Trophoblast cell (in vitro differentiated cells and primary cell): ENCODE results near the gene ROR2.

Experiments
- DNase-seq, 2 donors: peaks; one replicate each; pipeline ENCODE4 v3.0.0-alpha.2; 2016
- H2AFZ ChIP-seq: 2 replicates; pipeline ENCODE4 v1.6.1; 2013; ENCODE audit warnings: low read length, moderate library complexity, mild to moderate bottlenecking; ENCODE audit not compliant: insufficient read depth, poor library complexity
- H2AK5ac ChIP-seq: 2 replicates; pipeline ENCODE4 v1.6.1; 2013; ENCODE audit warnings: mild to moderate bottlenecking, low read length
- H2BK120ac ChIP-seq: 2 replicates; pipeline ENCODE4 v1.6.1; 2013; ENCODE audit warnings: low read length, mild to moderate bottlenecking, moderate library complexity; ENCODE audit not compliant: insufficient read depth, poor library complexity
- H2BK12ac ChIP-seq: 2 replicates; pipeline ENCODE4 v1.6.1; 2013; ENCODE audit warnings: mild to moderate bottlenecking, low read length, moderate library complexity
- H2BK5ac ChIP-seq: 2 replicates; pipeline ENCODE4 v1.6.1; 2013; ENCODE audit warnings: low read length, low read depth, moderate library complexity, mild to moderate bottlenecking; ENCODE audit not compliant: poor library complexity
- H3K14ac ChIP-seq: 2 replicates; pipeline ENCODE4 v1.6.1; 2013; ENCODE audit warnings: mild to moderate bottlenecking, low read length
- H3K18ac ChIP-seq: 2 replicates; pipeline ENCODE4 v1.6.1; 2013; ENCODE audit warnings: mild to moderate bottlenecking, low read length
- H3K23ac ChIP-seq: 2 replicates; pipeline ENCODE4 v1.6.1; 2013; ENCODE audit warnings: low read length
- H3K27ac ChIP-seq: 2 replicates; pipeline ENCODE4 v1.5.1; 2013; ENCODE audit warnings: low read depth, mild to moderate bottlenecking, inconsistent platforms, low read length, moderate library complexity
- H3K27me3 ChIP-seq: 2 replicates; pipeline ENCODE4 v1.6.1; 2013; ENCODE audit warnings: inconsistent platforms, mild to moderate bottlenecking, low read length, moderate library complexity; ENCODE audit not compliant: insufficient read depth
- H3K36me3 ChIP-seq, 2 experiments: 1 replicate in 1 of 2; 2 replicates in 1 of 2; pipeline ENCODE4 v1.6.1; 2013; ENCODE audit warnings: low read length in 2 of 2, mild to moderate bottlenecking in 2 of 2, moderate library complexity in 1 of 2; ENCODE audit not compliant: insufficient read depth in 2 of 2, control insufficient read depth in 1 of 2
- H3K4ac ChIP-seq: 2 replicates; pipeline ENCODE4 v1.6.1; 2013; ENCODE audit warnings: low read depth, mild to moderate bottlenecking, low read length, moderate library complexity
- H3K4me1 ChIP-seq, 2 experiments: 1 replicate in 1 of 2; 2 replicates in 1 of 2; pipeline ENCODE4 v1.6.1; 2013; ENCODE audit warnings: low read length in 2 of 2, mild to moderate bottlenecking in 2 of 2, moderate library complexity in 1 of 2; ENCODE audit not compliant: insufficient read depth in 2 of 2, control insufficient read depth in 1 of 2
- H3K4me2 ChIP-seq: 2 replicates; pipeline ENCODE4 v1.6.1; 2013; ENCODE audit warnings: inconsistent platforms, mild to moderate bottlenecking, low read length, moderate library complexity
- H3K4me3 ChIP-seq: 2 replicates; pipeline ENCODE4 v1.5.1; 2013; ENCODE audit warnings: mild to moderate bottlenecking, low read depth, low read length, inconsistent platforms
- H3K79me1 ChIP-seq: one replicate; pipeline ENCODE4 v1.6.1; 2013; ENCODE audit warnings: low read length
- H3K79me2 ChIP-seq: 2 replicates; pipeline ENCODE4 v1.6.1; 2013; ENCODE audit warnings: low read length, mild to moderate bottlenecking; ENCODE audit not compliant: control insufficient read depth, insufficient read depth, poor library complexity
- H3K9ac ChIP-seq: 2 replicates; pipeline ENCODE4 v1.6.1; 2013; ENCODE audit warnings: mild to moderate bottlenecking, low read length
- H3K9me3 ChIP-seq: 2 replicates; pipeline ENCODE4 v1.6.1; 2013; ENCODE audit warnings: low read depth, mild to moderate bottlenecking, control low read depth, inconsistent platforms, low read length; ENCODE audit not compliant: insufficient read depth
- H4K12ac ChIP-seq: 2 replicates; pipeline ENCODE4 v1.6.1; 2013; ENCODE audit warnings: low read depth, mild to moderate bottlenecking, low read length, moderate library complexity
- H4K8ac ChIP-seq: 2 replicates; pipeline ENCODE4 v1.6.1; 2013; ENCODE audit warnings: low read depth, mild to moderate bottlenecking, low read length, moderate library complexity
- H4K91ac ChIP-seq: one replicate; pipeline ENCODE4 v1.6.1; 2013; ENCODE audit warnings: low read depth, mild to moderate bottlenecking, low read length, moderate library complexity
- WGBS: extraction: QIAGEN DNeasy Blood & Tissue Kit; methylation state at CpG from one replicate; pipeline ENCODE4 v1.1.7; 2013; ENCODE audit warnings: missing lambda C conversion rate; ENCODE audit not compliant: insufficient read length, insufficient coverage; ENCODE audit errors: extremely low coverage; 5-methylcytosine and 5-hydroxymethylcytosine counted together

Gene ROR2

DNA sequence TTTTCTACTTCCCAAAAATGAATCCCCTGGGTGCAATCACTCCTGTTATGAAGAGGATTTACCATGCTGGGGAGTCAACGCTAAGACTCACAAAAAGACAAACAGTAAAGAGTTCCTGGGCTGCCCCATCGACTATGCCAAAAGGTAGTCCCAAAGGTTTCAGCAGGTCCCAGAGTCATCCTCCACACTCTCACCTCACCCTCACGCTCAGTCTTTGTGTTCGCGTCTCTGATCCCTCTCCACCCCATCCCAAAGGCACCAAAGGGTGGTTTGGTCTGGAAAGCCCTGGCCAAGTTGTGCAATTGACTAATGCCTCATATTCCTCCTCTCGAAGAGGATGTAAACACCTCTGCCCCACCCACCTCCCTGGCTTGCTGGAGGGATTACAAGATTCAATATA lies 286.2 kb downstream of the ROR2 start:
- H3K14ac ChIP-seq = no peak overlapping the region
- peak overlapping the region; percentile 5 for H3K9ac ChIP-seq
- H3K27me3 ChIP-seq = no peaks in the 10 kb centered on the region
- no peak overlapping the region for H2BK12ac ChIP-seq
- no CpG with 5 or more reads among the region's 6 CpGs for WGBS
- no peak overlapping the region for H3K23ac ChIP-seq
- no peak overlapping the region for H3K27ac ChIP-seq
- no peaks in the 10 kb centered on the region for H3K4me1 ChIP-seq
- H2BK120ac ChIP-seq = no peak overlapping the region
- H3K4me2 ChIP-seq = no peak overlapping the region
- no peak overlapping the region for H2AK5ac ChIP-seq
- H4K12ac ChIP-seq = no peak overlapping the region
- no peaks in the 10 kb centered on the region for H3K36me3 ChIP-seq
- H2BK5ac ChIP-seq = no peak overlapping the region
- no peak overlapping the region for H3K4ac ChIP-seq
- DNase-seq = no peak
- H3K9me3 ChIP-seq = peaks cover 3% of the 10 kb centered on the region
- H4K91ac ChIP-seq = no peak overlapping the region
- H4K8ac ChIP-seq = no peak overlapping the region
- no peak overlapping the region for H3K4me3 ChIP-seq
- no peaks in the 10 kb centered on the region for H3K79me2 ChIP-seq
- no peak overlapping the region for H2AFZ ChIP-seq
- no peak overlapping the region for H3K18ac ChIP-seq
- H3K79me1 ChIP-seq = no peaks in the 10 kb centered on the region

GRCh38 chr9:91661451-91661850 lies 288.6 kb downstream of the ROR2 start:
- no peak overlapping the region for H4K8ac ChIP-seq
- H3K4ac ChIP-seq = no peak overlapping the region
- no peaks in the 10 kb centered on the region for H3K79me2 ChIP-seq
- H3K14ac ChIP-seq = no peak overlapping the region
- DNase-seq = no peak
- H4K91ac ChIP-seq = no peak overlapping the region
- no peaks in the 10 kb centered on the region for H3K79me1 ChIP-seq
- H2AFZ ChIP-seq = no peak overlapping the region
- no peak overlapping the region for H3K23ac ChIP-seq
- no peak overlapping the region for H4K12ac ChIP-seq
- no peaks in the 10 kb centered on the region for H3K27me3 ChIP-seq
- no peak overlapping the region for H3K27ac ChIP-seq
- no peak overlapping the region for H3K18ac ChIP-seq
- no peak overlapping the region for H3K4me2 ChIP-seq
- peaks cover 3% of the 10 kb centered on the region for H3K9me3 ChIP-seq
- no peaks in the 10 kb centered on the region for H3K36me3 ChIP-seq
- no peak overlapping the region for H2AK5ac ChIP-seq
- no CpG with 5 or more reads among the region's 3 CpGs for WGBS
- no peak overlapping the region for H2BK12ac ChIP-seq
- H3K4me1 ChIP-seq = no peaks in the 10 kb centered on the region
- no peak overlapping the region for H2BK5ac ChIP-seq
- H2BK120ac ChIP-seq = no peak overlapping the region
- H3K9ac ChIP-seq = no peak overlapping the region
- H3K4me3 ChIP-seq = no peak overlapping the region

DNA sequence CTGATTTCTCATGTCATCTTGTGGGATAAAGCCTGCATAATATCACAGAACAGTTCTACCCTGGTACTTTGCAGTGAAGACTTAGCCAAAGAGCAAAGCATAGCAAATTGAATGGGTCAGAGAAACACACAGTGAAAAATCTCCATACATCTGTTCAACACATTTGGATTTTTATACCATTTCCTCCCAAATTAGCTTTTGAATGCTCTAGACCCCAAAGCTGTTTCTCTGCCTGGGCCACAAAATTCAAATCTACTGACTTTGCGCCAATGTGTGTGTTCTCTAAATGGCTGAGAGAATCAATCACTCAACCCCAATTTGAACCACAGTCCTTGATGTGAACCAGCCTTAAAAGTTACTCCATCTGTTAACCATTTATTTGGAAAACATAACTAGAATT lies 289.5 kb downstream of the ROR2 start:
- no peak overlapping the region for H3K18ac ChIP-seq

GRCh38 chr9:91659529-91660495 lies 290.2 kb downstream of the ROR2 start:
- Histone ChIP-seq H3K27ac (no peak overlapping the region), H2AFZ (no peak overlapping the region), H3K9me3 (peaks cover 3% of the 10 kb centered on the region), H3K4me2 (no peak overlapping the region), H4K8ac (no peak overlapping the region), H3K27me3 (no peaks in the 10 kb centered on the region), H3K18ac (no peak overlapping the region), H4K12ac (no peak overlapping the region), H3K79me2 (no peaks in the 10 kb centered on the region), H3K4ac (no peak overlapping the region), H3K23ac (no peak overlapping the region), H2BK5ac (no peak overlapping the region), H3K14ac (no peak overlapping the region), H2BK12ac (no peak overlapping the region), H3K4me3 (no peak overlapping the region), H2AK5ac (no peak overlapping the region), H4K91ac (no peak overlapping the region), H3K79me1 (peaks cover 2% of the 10 kb centered on the region), H3K4me1 (peaks cover 2 to 8% of the 10 kb centered on the region in 2 experiments), H2BK120ac (no peak overlapping the region), H3K9ac (no peak overlapping the region), H3K36me3 (no peaks in the 10 kb centered on the region)
- peak in 1 of 2 donors; percentile 54 for DNase-seq
- no CpG with 5 or more reads among the region's 6 CpGs for WGBS

More for the DNA sequence above, 289.5 kb downstream of the ROR2 start:
- H3K23ac ChIP-seq = no peak overlapping the region
- H2BK120ac ChIP-seq = no peak overlapping the region
- no peak overlapping the region for H2AK5ac ChIP-seq
- H3K79me2 ChIP-seq = no peaks in the 10 kb centered on the region
- peaks cover 3% of the 10 kb centered on the region for H3K9me3 ChIP-seq
- no peak overlapping the region for H2BK12ac ChIP-seq
- H3K36me3 ChIP-seq = no peaks in the 10 kb centered on the region
- H4K8ac ChIP-seq = no peak overlapping the region
- H3K9ac ChIP-seq = no peak overlapping the region
- H3K4ac ChIP-seq = no peak overlapping the region
- peaks cover 2% of the 10 kb centered on the region for H3K79me1 ChIP-seq
- H4K91ac ChIP-seq = no peak overlapping the region
- H2AFZ ChIP-seq = no peak overlapping the region
- WGBS = no CpG with 5 or more reads among the region's 1 CpG
- no peak overlapping the region for H3K14ac ChIP-seq
- no peak overlapping the region for H3K4me3 ChIP-seq
- peaks cover 2 to 3% of the 10 kb centered on the region in 2 experiments for H3K4me1 ChIP-seq
- no peak overlapping the region for H3K4me2 ChIP-seq
- no peak overlapping the region for H3K27ac ChIP-seq
- DNase-seq = no peak
- H2BK5ac ChIP-seq = no peak overlapping the region
- no peak overlapping the region for H4K12ac ChIP-seq
- no peaks in the 10 kb centered on the region for H3K27me3 ChIP-seq
